ENCODE data around the gene DLST. TPM values are rescaled to one million over a fixed set of nuclear protein-coding genes. Genes with fewer than 3 reads are reported as not detected.

DLST gene
- polyA plus RNA-seq, 3 donors = 6.7 to 76.5 (median 7.3) TPM

DNA sequence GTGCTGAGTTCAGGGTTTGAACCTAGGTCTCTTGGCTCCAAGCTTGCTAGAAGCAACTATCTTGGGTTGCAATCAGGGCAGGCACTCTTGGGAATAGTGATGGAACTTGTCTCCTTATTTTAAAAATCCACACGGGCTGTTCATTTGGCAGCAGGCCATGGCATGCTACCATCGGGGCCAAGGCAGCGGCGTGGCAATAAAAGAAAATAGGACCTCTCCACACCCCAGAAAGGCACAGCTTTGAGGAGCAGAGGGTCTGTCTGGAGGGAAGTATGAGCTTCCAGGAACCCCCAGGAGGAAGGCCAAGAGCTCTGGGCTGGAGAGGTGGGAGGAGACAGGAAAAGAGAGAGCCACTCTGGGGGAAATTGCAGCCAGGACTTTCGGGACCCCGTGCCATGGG is 26.0 kb downstream of the DLST start:
- H3K27ac Mint-ChIP-seq = peak overlapping the region in 1 of 7 donors; percentile 19
- intact Hi-C loops (cut with micrococcal nuclease) = loop anchor here (5.0 kb wide), 1 partner anchor 300 kb away; no protein-coding TSS in a partner anchor

GRCh38 chr14:74908861-74909341 is 27.2 kb downstream of the DLST start:
- H3K9me3 Mint-ChIP-seq = no peaks in the 10 kb centered on the region
- TF ChIP-seq, protein P1, sequence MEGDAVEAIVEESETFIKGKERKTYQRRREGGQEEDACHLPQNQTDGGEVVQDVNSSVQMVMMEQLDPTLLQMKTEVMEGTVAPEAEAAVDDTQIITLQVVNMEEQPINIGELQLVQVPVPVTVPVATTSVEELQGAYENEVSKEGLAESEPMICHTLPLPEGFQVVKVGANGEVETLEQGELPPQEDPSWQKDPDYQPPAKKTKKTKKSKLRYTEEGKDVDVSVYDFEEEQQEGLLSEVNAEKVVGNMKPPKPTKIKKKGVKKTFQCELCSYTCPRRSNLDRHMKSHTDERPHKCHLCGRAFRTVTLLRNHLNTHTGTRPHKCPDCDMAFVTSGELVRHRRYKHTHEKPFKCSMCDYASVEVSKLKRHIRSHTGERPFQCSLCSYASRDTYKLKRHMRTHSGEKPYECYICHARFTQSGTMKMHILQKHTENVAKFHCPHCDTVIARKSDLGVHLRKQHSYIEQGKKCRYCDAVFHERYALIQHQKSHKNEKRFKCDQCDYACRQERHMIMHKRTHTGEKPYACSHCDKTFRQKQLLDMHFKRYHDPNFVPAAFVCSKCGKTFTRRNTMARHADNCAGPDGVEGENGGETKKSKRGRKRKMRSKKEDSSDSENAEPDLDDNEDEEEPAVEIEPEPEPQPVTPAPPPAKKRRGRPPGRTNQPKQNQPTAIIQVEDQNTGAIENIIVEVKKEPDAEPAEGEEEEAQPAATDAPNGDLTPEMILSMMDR (IDR thresholded peaks at IDR 0.05) = no peak
- Histone ChIP-seq H3K36me3 (replicated peaks in 1 of 2; ENCODE audit: control insufficient read depth in 1 of 2, insufficient read depth in 2 of 2, low read length in 2 of 2) (peaks cover 9 to 19% of the 10 kb centered on the region in 2 donors), H3K9me3 (replicated peaks in 1 of 2; ENCODE audit: control insufficient read depth in 1 of 2, insufficient read depth in 1 of 2, low read length in 2 of 2) (no peaks in the 10 kb centered on the region), H4K20me1 (ENCODE audit: insufficient read depth, low read length) (peaks cover 7% of the 10 kb centered on the region), H3K27ac (ENCODE audit: low read depth in 1 of 2, low read length in 2 of 2) (no peak overlapping the region), H3K27me3 (ENCODE audit: control insufficient read depth in 2 of 2, insufficient read depth in 2 of 2, low read length in 2 of 2) (no peaks in the 10 kb centered on the region), H3K9ac (ENCODE audit: insufficient read depth, low read length, poor library complexity, severe bottlenecking) (no peak overlapping the region), H3K4me1 (ENCODE audit: control insufficient read depth in 1 of 2, insufficient read depth in 2 of 2, low read length in 2 of 2) (no peaks in the 10 kb centered on the region), H2AFZ (ENCODE audit: insufficient read depth, low read depth, low read length, poor library complexity, severe bottlenecking) (no peak overlapping the region), H3K4me3 (replicated peaks in 1 of 3; ENCODE audit: low read depth in 2 of 3, low read length in 3 of 3) (no peak overlapping the region), H3K79me2 (ENCODE audit: insufficient read depth, low read length) (no peaks in the 10 kb centered on the region), H3K4me2 (replicated peaks; ENCODE audit: extremely low read depth, low read length, poor library complexity, severe bottlenecking) (no peak overlapping the region)
- DNase-seq = no peak
- intact Hi-C loops (cut with micrococcal nuclease) = loop anchor here (5.0 kb wide), 1 partner anchor 302 kb away; no protein-coding TSS in a partner anchor
- H3K4me1 Mint-ChIP-seq = no peaks in the 10 kb centered on the region
- H3K4me3 Mint-ChIP-seq = no peak overlapping the region
- 100% methylated on average over 4 of the region's 9 CpGs for WGBS (ENCODE audit: insufficient coverage)
- peaks cover 12 to 18% of the 10 kb centered on the region in 2 donors for H3K36me3 Mint-ChIP-seq
- H3K27me3 Mint-ChIP-seq (ENCODE audit: low read depth in 3 of 3) = peaks cover 0 to 6% (median 0%) of the 10 kb centered on the region in 3 donors
- H3K27ac Mint-ChIP-seq = no peak overlapping the region

More for the DNA sequence above, 26.0 kb downstream of the DLST start:
- Mint-ChIP-seq H3K36me3 (peaks cover 21 to 27% of the 10 kb centered on the region in 2 donors), H3K27me3 (ENCODE audit: low read depth in 3 of 3) (peaks cover 0 to 6% (median 1%) of the 10 kb centered on the region in 3 donors), H3K4me3 (no peak overlapping the region), H3K9me3 (no peaks in the 10 kb centered on the region), H3K4me1 (no peaks in the 10 kb centered on the region)
- DNase-seq = no peak
- TF ChIP-seq, protein P1 (IDR thresholded peaks at IDR 0.05) = no peak
- Histone ChIP-seq H2AFZ (ENCODE audit: insufficient read depth, low read depth, low read length, poor library complexity, severe bottlenecking) (no peak overlapping the region), H3K4me3 (replicated peaks in 1 of 3; ENCODE audit: low read depth in 2 of 3, low read length in 3 of 3) (no peak overlapping the region), H3K9me3 (replicated peaks in 1 of 2; ENCODE audit: control insufficient read depth in 1 of 2, insufficient read depth in 1 of 2, low read length in 2 of 2) (no peaks in the 10 kb centered on the region), H3K79me2 (ENCODE audit: insufficient read depth, low read length) (no peaks in the 10 kb centered on the region), H3K9ac (ENCODE audit: insufficient read depth, low read length, poor library complexity, severe bottlenecking) (no peak overlapping the region), H3K27ac (ENCODE audit: low read depth in 1 of 2, low read length in 2 of 2) (no peak overlapping the region), H3K27me3 (ENCODE audit: control insufficient read depth in 2 of 2, insufficient read depth in 2 of 2, low read length in 2 of 2) (no peaks in the 10 kb centered on the region), H3K4me1 (ENCODE audit: control insufficient read depth in 1 of 2, insufficient read depth in 2 of 2, low read length in 2 of 2) (no peaks in the 10 kb centered on the region), H3K36me3 (replicated peaks in 1 of 2; ENCODE audit: control insufficient read depth in 1 of 2, insufficient read depth in 2 of 2, low read length in 2 of 2) (peaks cover 18 to 29% of the 10 kb centered on the region in 2 donors), H3K4me2 (replicated peaks; ENCODE audit: extremely low read depth, low read length, poor library complexity, severe bottlenecking) (no peak overlapping the region), H4K20me1 (ENCODE audit: insufficient read depth, low read length) (peaks cover 7% of the 10 kb centered on the region)
- 68% methylated on average over 2 of the region's 6 CpGs for WGBS (ENCODE audit: insufficient coverage)
